ENCODE results near the gene EIF2AK3.

DNA sequence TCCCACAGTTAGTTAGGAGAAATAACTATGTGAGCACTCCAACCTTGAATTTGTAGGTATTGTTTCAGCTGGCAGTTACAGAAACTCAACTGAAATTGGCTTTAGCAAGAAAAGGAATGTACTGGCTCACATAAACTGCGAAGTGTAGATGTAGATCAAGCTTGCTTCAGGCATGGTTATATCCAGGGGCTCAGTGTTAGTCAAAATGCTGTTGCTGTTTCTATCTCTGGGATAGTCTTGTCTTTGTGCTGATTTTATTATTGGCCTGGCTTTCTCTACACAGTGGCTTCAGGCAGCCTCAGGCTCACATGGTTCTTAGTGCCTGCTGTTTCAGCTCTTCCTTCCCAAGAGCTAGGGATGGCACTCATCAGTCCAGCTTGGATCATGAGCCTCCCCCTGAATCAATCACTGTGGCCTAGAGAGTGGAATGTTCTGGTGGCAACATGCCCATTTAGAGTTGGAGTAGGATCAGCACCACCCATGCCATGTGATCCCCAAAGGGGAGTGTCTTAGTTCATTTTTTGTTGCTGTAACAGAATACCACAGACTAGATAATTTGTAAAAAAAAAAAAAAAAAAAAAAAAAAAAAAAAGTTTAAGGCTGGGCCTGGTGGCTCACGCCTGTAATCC is 105.7 kb downstream of the EIF2AK3 start:
- TF ChIP-seq, protein P1, sequence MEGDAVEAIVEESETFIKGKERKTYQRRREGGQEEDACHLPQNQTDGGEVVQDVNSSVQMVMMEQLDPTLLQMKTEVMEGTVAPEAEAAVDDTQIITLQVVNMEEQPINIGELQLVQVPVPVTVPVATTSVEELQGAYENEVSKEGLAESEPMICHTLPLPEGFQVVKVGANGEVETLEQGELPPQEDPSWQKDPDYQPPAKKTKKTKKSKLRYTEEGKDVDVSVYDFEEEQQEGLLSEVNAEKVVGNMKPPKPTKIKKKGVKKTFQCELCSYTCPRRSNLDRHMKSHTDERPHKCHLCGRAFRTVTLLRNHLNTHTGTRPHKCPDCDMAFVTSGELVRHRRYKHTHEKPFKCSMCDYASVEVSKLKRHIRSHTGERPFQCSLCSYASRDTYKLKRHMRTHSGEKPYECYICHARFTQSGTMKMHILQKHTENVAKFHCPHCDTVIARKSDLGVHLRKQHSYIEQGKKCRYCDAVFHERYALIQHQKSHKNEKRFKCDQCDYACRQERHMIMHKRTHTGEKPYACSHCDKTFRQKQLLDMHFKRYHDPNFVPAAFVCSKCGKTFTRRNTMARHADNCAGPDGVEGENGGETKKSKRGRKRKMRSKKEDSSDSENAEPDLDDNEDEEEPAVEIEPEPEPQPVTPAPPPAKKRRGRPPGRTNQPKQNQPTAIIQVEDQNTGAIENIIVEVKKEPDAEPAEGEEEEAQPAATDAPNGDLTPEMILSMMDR (IDR thresholded peaks at IDR 0.05), result no peak
- TF ChIP-seq POLR2A (IDR thresholded peaks at IDR 0.05), result no peak

Data from uterus (tissue), 2 donors.